ENCODE measurements around the gene RIPOR2.
"Not testable (repeated sequence)": the region's sequence is repeated elsewhere in the genome, so short reads cannot be mapped to it uniquely, and the experiment has no call there.

The RIPOR2 gene

DNA sequence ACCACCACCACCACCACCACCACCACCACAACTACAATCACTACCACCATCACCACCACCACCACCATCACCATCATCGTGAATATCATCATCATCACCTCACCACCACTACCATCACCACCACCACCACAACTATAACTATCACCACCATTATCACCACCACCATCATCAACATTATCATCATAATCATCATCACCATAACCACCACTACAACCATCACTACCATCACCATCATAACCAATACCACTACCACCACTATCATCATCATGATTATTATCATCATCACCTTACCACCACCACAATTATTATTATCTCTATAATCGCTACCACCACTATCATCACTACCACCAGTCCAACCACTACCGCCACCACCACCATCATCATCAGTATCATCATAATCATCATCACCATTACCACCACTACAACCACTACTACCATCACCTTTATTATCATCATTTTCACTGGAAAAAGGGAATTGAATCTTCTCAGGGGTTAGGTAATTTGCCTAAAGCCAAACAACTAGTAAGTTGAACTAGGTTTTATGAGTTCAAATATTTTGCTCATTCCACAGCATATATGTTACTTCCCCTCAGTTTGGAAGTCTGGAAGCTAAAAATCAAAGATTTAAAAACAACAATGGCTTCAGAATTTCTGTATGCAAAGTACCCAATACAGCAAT is 8.3 kb downstream of the RIPOR2 start:
- peak in 1 of 3 donors; percentile 58 for DNase-seq (ENCODE audit: low read depth in 2 of 3, low spot score in 1 of 3)

DNA sequence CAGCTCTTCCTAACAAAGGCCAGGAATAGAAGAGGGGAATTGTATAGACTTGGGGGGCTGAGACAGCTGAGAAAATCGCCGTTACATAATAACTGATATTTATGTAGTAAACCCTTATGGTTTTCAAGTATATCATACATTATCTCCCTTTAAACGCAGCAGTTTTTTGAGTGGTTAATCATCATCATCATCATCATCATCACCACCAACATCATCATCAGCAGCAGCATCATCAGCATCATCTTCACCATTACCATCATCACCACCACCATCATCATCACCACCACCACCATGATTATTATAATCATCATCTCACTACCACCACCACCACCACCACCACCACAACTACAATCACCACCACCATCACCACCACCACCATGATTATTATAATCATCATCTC is 9.1 kb downstream of the RIPOR2 start:
- not testable (repeated sequence) for DNase-seq (ENCODE audit: low read depth in 2 of 3, low spot score in 1 of 3)

DNA sequence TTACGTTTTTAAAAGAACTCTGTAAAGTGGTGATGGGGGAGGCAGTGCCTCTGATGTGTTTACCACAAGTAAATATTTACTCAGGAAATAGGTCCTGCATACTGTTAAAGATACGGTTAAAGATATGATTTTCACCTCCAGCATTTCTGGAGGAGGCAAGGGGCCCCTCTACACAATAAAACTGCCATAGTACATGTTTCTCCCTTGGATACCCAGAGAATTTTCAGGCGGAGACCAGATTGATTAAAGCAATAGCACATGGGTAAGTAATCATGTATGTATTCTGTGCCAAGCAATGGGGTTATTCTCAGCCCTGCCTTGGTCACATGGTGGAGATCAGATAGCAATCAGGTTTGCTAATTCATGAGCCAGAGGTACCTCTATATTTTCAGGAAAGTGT is 9.6 kb downstream of the RIPOR2 start:
- no peak for DNase-seq (ENCODE audit: low read depth in 2 of 3, low spot score in 1 of 3)

DNA sequence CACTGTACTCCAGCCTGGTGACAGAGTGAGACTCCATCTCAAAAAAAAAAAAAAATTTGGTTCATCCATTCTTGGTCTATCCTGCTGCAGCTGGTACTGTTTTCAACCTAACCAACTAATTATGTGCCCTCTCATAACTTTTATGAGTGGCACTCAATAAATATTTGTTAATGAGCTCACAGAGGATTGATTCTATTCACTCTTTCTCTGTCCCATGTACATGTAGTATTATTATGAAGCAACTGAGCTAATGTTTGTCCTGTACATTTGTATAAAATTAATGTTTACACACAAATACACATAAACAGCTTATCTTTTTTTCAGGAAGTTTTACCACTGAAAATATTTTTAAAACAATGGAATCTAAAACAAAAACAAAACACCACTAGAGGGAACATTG is 10.1 kb downstream of the RIPOR2 start:
- no peak for DNase-seq (ENCODE audit: low read depth in 2 of 3, low spot score in 1 of 3)

DNA sequence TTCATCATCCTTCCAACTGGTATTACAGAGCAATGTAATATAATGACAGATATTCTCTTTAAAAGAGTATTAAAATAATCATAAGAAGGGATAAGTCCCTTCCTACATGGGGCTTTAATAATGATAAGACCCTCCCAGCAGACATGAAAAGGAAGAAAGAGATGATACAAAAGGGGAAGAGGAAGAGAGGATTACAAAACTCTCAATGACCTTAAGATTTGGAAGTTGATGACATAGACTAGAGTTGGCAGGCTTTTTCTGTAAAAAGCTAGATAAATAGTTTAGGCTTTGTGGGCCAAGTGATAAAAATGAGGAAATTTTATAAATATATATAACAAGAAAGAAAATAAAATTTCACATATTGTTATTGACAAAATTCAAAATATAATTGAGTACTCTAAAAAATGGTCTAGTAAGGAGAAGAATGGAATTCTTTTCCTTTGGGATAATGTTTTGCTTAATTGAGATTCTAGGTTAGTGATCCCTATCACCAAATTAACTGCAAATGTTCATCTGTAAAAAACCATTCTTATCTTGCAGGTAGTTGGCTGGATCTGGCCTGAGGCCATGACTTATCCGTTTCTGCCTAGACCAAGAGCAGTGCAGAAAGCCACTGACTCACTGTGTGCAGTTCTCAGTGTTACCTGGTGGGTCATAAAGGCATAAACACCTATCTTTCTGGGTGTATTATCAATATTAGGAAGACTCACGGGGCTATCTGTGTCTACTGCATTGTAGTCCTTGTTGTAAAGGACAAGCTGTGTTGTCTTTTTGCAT is 11.0 kb downstream of the RIPOR2 start:
- no peak for DNase-seq (ENCODE audit: low read depth in 2 of 3, low spot score in 1 of 3)

DNA sequence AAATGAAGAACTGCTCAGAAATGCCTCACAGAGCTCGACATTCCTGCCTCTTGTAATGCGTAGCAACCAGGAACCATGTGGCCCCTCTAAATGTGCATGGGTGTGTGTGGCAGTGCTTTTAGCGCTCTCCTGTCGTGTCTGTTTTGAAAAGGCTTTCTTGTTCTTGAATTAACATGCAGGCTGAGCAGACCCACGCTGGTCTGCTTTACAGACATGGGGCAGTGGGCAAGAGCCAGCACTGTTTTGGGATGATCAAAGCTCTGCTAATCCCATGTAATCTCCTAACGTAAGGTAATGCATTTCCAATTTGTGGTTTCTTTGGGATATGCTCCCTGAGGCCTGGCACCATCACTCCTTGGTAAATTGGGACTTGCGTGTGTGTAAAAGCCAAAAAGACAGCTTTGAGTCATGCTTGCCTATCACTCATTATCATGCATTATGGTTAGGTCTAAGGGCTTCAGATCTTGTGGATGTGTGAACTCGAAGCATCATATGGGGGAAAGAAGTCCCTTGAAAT is 11.8 kb downstream of the RIPOR2 start:
- DNase-seq (ENCODE audit: low read depth in 2 of 3, low spot score in 1 of 3): no peak

DNA sequence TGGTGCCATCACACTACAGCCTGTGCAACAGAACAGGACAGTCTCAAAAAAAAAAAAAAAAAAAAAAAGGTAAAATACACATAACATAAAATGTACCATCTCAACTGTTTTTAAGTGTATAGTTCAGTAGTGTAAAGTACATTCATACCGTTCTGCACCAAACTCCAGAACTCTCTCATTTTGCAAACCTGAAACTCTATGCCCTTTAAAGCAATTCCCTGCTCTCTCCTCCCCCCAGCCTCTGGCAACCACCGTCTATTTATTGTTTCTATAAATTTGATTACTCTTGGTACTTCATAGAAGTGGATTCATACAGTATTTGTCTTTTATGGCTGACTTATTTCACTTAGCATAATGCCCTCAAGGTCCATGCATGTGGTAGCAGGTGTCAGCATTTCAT is 12.9 kb downstream of the RIPOR2 start:
- DNase-seq (ENCODE audit: low read depth in 2 of 3, low spot score in 1 of 3): no peak

DNA sequence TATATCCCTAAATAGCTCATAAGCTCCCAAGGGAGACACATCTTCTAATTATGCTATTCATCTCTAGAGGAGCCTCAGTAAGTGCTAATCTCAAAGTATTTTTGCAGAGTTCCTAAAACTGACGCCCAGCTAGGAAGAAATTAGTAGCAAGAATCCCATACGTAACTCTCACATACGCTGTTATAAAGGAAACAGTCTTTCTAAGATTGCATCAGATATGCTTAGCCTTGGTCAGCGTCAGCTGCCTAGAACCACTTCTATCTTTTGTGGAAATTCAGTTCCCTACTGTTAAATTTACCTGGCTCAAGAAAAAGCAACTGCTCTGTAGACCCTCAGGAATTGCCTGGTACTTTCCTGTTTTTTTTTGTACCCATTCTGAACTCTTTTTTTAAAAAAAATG is 13.6 kb downstream of the RIPOR2 start:
- no peak for DNase-seq (ENCODE audit: low read depth in 2 of 3, low spot score in 1 of 3)

DNA sequence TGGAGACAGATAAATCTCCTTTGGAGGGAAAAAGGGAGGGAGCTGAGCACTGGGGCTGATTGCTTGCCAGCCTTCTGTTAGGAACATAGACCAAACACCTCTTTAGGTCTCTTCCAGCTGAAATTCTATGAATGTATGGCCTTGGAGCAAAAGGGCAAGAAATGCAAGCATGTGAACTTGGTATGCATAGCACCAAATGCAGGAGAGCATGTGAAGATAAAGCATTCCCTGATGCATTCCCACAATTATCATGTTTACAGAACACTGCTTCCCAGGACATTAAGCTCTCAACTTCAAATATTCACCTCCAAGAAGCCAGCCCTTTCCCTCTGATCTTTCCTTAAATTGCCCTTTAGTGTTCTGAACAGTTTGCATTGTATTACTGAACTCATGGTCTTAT is 15.6 kb downstream of the RIPOR2 start:
- no peak for DNase-seq (ENCODE audit: low read depth in 2 of 3, low spot score in 1 of 3)

DNA sequence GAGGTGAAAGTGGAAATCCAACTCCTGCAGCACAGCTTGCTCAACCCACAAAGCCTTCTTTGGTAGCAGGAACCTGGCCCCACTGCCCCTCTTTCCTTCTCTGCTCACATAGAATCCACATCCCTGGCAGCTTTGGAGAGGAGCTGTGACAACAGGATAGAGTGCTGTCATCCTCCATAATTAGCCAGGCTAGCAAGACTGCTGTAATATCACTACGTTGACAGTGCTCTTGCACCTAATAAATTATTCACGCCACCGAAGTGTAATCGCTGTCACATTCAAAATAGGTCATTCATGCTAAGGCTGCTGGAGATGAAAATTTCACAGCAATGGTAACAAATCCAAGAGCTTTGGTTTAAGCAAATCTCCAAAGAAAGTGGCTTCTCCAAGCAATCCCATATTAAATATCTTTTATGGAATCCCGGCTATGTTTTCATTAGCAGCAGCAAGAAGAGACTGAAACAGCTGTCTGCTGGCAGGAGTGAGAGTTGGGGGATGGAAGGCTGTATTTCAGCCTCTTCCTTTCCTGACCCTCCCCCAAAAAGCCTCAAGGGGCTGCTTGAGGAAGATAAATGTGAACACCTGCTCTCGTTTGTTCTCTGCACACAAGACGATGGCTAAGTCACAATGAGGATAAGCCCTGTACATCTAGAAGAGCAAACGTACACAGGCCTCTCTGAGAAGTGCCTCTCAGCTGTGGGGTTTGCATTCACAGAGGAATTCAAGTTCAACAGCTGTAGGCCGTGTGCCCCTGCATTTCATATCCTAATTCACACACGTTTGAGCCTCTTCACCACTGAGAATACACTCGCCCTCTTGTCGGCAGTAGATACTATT is 16.5 kb downstream of the RIPOR2 start:
- no peak for DNase-seq (ENCODE audit: low read depth in 2 of 3, low spot score in 1 of 3)

DNA sequence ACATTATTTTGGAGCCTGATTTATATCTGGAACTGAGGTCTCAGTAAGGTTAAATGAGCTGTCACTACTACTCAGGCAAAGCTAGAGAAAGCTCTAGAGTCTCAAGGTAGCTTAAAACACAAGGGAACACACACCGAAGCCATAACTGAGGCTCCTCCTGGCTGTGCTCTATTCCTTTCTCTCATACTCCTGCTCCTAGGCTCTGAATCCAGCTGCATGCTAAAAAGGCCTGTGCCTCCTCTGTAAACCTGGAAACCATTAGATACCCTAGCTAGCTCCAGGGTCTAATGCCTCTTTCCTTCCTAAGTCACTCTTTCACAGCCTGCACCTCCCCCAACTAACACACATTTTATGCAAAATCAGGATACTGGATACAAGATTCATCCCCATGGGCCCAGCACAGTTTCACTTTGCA is 17.1 kb downstream of the RIPOR2 start:
- DNase-seq (ENCODE audit: low read depth in 2 of 3, low spot score in 1 of 3): no peak

DNA sequence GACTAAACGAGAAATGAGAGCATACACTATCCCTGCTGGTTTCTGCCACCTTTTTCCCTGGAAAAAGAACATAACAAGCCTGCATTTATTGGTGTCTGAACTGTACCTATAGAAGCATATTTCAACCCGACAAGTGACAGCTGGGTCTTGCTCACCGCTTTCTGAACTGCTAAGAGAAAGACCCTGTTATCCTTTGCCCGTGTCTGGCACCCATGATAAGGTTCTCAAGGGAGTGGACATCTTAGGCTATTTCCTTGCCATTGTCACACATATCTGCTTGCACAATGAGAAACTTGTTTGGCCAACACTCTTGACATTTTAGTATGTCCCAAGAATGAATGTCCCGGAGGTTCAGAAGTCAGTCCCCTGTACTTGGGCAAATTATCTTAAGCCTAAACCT is 19.3 kb downstream of the RIPOR2 start:
- DNase-seq (ENCODE audit: low read depth in 2 of 3, low spot score in 1 of 3): no peak

DNA sequence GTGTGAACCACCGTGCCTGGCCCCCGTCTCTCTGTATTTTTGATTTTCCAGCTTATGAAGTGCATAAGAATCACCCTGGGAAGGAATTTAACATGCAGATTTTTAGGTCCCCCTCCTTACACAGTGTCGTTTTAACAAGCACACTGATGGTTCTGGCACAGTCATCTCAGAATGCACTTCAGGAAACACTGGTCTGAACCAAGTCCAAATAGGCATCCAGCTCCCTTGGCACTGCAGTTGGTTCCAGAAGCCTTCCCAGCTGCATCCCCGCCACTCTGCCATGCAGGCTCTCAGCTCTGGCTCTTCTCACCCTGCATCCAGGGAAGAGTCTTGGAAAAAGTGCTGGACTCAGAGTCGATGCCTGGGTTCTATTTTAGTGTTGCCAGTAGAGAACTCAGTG is 20.1 kb downstream of the RIPOR2 start:
- DNase-seq (ENCODE audit: low read depth in 2 of 3, low spot score in 1 of 3): no peak

DNA sequence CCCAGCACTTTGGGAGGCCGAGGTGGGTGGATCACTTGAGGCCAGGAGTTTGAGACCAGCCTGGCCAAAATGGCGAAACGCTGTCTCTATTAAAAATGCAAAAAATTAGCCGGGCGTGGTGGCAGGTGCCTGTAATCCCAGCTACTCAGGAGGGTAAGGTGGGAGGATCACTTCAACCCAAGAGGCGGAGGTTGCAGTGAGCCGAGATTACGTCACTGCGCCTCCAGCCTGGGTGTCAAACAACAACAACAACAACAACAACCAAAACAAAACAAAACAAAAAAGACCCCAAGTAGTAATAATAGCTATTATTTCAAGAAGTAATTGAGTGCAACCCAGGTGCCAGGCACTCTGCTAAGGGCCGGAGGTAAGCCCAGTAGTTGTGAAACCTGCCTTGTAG is 21.7 kb downstream of the RIPOR2 start:
- not testable (repeated sequence) for DNase-seq (ENCODE audit: low read depth in 2 of 3, low spot score in 1 of 3)

DNA sequence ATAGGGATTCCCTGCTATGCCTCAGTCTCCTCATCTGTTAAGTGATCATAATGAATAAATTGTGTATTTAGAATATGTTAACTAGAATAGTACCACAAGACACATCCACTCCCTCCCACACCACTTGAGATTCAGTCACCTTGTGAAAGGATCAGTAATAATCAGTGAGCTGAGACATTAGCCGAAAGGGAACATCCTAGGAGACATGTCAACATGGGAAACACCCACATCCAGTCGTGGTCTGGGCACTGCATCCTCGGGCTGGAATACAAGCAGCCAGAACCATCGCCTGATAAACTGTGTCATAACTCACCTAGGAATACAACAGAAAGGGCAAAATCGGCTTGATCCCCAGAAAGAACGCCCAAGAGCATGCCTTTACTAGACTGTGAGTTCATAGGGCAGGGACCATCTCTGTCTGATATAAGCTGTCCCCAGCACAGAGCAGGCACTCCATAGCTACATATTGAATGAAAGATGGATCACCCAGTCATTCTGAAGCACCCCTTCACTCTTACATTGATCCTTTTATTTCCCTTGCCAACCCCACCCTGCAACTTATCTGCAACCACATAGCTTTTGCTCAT is 23.9 kb downstream of the RIPOR2 start:
- no peak for DNase-seq (ENCODE audit: low read depth in 2 of 3, low spot score in 1 of 3)

DNA sequence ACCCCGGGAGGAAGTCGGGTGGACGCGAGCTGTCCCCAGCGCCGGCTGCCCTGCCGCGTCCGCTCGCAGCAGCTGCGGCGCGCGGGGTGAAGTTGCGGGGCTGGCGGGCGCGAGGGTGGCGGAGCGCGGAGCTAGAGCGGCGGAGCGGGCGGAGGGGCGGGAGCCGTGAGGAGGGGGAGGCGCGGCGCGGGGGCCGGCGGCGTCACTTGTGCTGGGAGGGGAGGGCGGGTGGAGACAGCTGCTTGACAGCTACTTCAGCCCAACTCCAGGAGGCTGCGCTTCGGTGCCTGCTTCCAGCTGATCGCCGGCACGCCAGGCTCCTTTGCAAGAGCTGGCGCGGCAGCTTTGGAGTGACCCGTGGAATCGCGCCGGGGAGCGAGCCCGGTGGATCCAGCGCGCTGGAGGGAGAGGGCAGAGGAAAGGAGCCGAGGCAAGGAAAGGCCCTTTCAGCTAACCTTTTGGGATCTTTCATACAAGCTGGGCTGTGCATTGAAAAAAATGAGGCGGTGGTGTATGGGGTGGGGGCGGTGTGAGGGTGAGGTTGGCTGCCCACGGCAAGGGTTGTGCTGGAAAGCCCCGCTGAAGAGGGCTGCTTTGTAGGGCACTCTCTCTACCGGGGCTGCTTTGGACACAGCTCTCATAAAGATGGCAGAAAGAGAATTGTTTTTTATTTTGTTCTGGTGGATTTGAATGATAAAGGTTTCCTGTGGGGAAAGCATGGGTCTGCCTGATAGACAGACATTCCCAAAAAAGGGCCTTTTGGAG is 24.6 kb downstream of the RIPOR2 start:
- peak in 1 of 3 donors; percentile 57 for DNase-seq (ENCODE audit: low read depth in 2 of 3, low spot score in 1 of 3)

DNA sequence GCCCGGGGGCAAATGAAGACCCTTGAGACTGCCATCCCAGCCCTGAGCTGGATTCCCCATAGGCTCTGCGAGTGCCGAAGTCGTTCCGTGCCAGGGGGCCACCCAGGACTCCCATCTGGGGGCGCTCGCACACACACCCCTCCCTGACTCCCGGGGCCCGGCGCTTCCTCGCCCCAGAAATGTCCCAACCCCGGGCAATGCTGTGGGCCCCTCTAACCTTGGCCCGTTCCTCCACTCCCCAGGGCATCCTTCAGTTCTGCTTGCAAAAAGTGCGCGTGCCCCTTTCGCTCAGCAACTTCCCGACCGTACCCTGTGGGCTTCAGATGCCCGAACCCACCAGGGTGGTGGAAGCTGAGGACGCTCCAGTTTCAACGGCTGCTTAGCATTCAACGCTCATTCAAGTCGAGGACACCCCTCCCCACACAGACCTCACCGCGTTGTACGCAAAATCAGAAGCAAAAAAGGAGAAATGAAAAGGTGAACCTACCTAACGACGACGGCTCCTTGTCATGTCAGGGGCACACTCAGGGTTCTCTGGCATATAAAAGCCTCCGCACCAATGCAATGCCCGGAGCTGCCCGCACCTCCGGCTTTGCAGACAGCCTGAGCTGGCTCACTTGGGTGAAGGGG is 25.3 kb downstream of the RIPOR2 start:
- no peak for DNase-seq (ENCODE audit: low read depth in 2 of 3, low spot score in 1 of 3)

DNA sequence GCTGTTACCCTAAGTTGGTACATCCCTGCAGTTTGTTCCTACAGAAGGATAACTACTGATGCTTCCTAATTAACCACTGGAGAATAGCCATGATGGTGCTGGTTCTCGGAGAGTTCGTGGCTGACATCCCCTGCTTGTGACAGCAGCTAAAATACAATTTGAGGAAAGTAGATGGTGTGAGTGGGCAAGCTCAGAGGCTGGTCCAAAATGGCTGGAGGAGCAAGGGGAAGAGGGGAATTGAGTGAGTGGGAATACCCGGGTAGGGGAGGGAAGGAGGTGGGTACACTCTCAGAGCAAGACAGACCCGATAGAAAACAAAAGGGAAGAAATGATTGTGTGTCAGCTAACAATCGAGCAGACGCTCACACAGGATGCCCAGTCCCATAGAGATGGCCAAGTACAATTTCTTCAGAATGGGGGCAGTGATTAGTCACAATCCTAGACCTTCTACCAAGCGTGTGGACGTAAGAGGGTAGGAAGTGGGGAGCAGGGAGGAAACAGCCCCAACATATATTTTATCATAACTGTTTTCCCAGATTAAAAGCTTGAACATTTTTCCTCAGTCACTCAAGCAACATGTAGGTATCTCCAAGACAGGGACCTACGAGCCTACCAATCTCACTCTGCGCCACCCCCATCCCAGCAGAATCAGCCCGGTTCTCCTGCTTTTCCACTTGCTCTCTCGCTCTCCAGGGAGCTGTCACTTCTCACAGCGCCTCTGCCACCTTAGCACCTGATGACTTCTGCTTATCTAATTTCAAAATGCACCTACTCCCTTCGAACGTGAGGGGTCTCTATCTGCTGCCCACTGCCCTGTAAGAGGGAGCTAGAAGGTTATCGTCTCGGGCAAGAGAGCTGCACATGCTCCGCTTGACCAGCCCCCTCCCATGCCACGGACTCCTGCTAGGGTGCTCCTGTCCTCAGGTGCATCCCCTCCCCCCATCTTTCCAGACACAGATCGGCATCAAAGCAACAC is 26.2 kb downstream of the RIPOR2 start:
- DNase-seq (ENCODE audit: low read depth in 2 of 3, low spot score in 1 of 3): no peak

DNA sequence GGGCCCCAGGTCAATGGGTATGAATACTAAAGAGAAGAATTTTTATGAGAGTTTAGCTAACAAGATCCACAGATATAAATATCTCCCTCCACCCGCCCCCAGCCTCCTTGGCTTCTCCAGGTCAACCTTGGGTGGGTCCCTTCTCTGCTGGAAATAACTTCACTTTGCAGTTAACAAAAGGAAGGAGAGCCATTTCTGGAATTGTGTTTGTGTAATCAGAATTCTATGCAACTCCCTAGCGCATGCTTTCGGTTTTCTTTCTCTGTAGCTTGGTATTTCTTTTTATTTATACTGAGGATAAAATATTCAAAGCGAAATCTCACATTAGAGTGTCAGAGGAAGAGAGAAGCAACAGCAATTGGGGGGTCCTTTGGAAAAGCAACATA is 27.1 kb downstream of the RIPOR2 start:
- DNase-seq (ENCODE audit: low read depth in 2 of 3, low spot score in 1 of 3): no peak
